IPS DF 4.7 (cell line): ENCODE measurements around the gene ANKRD17.

Experiments
- DNase-seq: peaks from one replicate; pipeline ENCODE4 v3.0.0-alpha.2; 2013; ENCODE audit warnings: low spot score; ENCODE audit errors: extremely low read depth

Gene ANKRD17

GRCh38 chr4:73064536-73064935 is 194.1 kb downstream of the ANKRD17 start:
- no peak for DNase-seq

DNA sequence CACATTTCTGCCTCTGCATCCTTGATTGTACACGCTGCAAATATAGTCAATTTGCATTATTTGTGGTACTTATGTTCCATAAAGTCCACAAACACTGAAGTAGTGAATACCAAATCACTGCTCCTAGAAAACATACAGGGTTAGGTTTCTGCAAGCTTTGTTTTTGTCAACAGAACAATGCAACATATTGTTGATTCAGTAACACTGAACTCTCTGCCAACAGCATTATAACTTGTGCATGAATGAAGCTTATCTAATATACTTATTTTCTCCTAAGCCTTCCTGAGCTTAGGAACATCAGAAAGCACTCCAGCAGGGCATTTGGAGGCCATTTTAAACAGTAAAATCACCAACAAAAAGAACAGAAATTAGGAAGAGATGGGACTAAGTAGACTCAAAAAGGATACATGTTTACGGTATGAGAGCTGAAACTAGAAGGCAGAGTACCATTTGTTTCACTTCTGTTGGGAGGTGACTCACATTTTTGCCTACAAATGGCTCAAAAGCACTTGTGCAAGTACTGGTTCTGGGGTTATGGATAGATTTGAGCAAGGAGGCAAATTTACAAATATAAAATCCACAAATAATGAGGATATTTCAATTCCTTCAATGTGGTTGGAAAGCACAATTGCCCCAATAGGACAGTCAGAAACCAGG is 203.2 kb downstream of the ANKRD17 start:
- no peak for DNase-seq

- no peak for DNase-seq
Observed at GRCh38 chr4:73053974-73054480, 204.6 kb downstream of the ANKRD17 start.

GRCh38 chr4:73053076-73053475 is 205.5 kb downstream of the ANKRD17 start:
- DNase-seq, result no peak

DNA sequence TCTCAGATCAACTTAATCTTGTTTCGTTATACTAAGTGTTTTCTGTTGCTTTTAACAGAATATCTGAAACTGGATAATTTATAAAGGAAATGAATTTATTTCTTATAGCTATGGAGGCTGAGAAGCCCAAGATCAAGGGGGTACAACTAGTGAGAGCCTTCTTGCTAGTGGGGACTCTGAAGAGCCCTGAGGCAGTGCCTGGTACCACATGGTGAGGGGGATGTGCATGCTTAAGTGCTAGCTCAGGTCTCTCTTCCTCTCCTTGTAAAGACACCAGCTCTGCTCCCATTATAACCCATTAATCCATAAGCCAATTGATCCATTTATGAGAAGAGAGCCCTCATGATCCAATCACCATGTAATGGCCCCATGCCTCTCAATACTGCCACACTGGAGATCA is 207.0 kb downstream of the ANKRD17 start:
- no peak for DNase-seq

GRCh38 chr4:73045879-73046278 is 212.7 kb downstream of the ANKRD17 start:
- DNase-seq, result no peak

- DNase-seq, result no peak
Observed at GRCh38 chr4:73037057-73037456, 221.5 kb downstream of the ANKRD17 start.

- no peak for DNase-seq
Observed at GRCh38 chr4:73036123-73036522, 222.5 kb downstream of the ANKRD17 start.

DNA sequence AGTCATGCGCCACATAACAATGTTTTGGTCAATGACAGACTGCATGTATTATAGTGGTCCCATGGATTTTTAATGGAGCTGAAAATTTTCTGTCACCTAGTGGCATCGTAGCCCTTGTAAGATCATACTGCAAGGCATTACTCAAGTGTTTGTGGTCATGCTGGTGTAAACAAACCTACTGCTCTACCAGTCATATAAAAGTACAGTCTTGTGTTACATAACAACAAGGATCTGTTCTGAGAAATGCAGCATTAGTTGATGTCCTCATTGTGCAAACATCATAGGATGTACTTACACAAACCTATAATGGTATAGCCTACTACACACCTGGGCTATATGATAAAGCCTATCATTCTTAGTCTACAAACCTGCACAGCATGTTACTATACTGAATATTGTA is 223.7 kb downstream of the ANKRD17 start:
- no peak for DNase-seq

GRCh38 chr4:73028621-73029020 is 230.0 kb downstream of the ANKRD17 start:
- DNase-seq, result no peak
